Effector memory CD8-positive, alpha-beta T cell (primary cell): ENCODE data around the gene TRPC4AP.
"Not testable (repeated sequence)": the region's sequence is repeated elsewhere in the genome, so short reads cannot be mapped to it uniquely, and the experiment has no call there.

Experiments
- ATAC-seq: fragments of 150-1000 bp; cut with Tn5 transposase; replicated peaks from 2 replicates; pipeline ENCODE4 v1.10.0; 2021; ENCODE audit warnings: mild to moderate bottlenecking, moderate library complexity
- DNase-seq, 3 experiments: peaks; one replicate each; pipeline ENCODE4 v3.0.0; 2021
- H3K27ac Mint-ChIP-seq, 2 donors: one replicate each; pipeline ENCODE4 v1.8.0; 2022; ENCODE audit warnings: mild to moderate bottlenecking in 2 of 2, mixed read lengths in 2 of 2, moderate library complexity in 2 of 2
- H3K27me3 Mint-ChIP-seq, 2 donors: one replicate each; pipeline ENCODE4 v1.8.0; 2022; ENCODE audit warnings: mixed read lengths in 2 of 2
- H3K36me3 Mint-ChIP-seq: one replicate; pipeline ENCODE4 v1.8.0; 2022; ENCODE audit warnings: mild to moderate bottlenecking, moderate library complexity, mixed read lengths; ENCODE audit not compliant: insufficient read depth
- H3K4me1 Mint-ChIP-seq, 2 donors: one replicate each; pipeline ENCODE4 v1.8.0; 2022; ENCODE audit warnings: low read depth in 2 of 2, mixed read lengths in 2 of 2
- H3K4me3 Mint-ChIP-seq, 2 donors: one replicate each; pipeline ENCODE4 v1.8.0; 2022; ENCODE audit warnings: mild to moderate bottlenecking in 2 of 2, mixed read lengths in 2 of 2, moderate library complexity in 2 of 2
- H3K9me3 Mint-ChIP-seq, 2 donors: one replicate each; pipeline ENCODE4 v1.8.0; 2022; ENCODE audit warnings: mixed read lengths in 2 of 2

TRPC4AP gene

DNA sequence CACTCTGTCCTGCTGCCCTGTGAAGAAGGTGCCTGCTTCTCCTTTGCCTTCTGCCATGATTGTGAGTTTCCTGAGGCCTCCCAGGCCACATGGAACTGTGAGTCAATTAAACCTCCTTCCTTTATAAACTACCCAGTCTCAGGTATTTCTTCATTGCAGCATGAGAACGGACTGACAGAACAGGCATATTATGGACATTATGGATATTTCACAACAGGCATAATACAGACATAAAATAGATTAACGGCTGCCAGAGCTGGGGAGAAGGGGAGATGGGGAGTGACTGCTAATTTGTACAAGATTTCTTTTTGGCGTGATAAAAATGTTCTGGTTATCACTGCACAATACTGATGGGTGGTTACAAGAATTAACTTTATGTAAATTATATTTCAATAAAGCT is 29.4 kb downstream of the TRPC4AP start:
- H3K27ac Mint-ChIP-seq, result peak overlapping the region; percentile 64 to 72
- peaks cover 34% of the 10 kb centered on the region for H3K36me3 Mint-ChIP-seq
- peaks cover 39 to 77% of the 10 kb centered on the region in 2 donors for H3K4me1 Mint-ChIP-seq
- no peak overlapping the region for H3K4me3 Mint-ChIP-seq
- DNase-seq (no peak), ATAC-seq (no peak)
- no peaks in the 10 kb centered on the region for H3K9me3 Mint-ChIP-seq
- H3K27me3 Mint-ChIP-seq, result no peaks in the 10 kb centered on the region

DNA sequence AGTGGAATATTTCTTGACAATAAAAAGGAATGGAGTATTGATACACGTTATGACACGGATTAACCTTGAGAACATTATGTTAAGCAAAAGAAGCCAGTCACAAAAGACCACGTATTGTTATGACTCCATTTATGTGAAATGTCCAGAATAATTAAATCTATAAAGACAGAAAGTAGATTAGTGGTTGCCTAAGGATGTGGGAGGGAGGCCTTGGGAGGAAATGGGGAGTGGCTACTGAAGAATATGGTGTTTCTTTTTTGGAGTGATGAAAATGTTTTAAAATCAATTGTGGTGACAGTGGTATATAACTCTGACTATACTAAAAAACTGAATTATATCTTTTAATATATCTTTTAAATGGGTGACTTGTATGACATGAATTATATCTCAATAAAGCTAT is 30.1 kb downstream of the TRPC4AP start:
- H3K4me3 Mint-ChIP-seq, result no peak overlapping the region
- peak overlapping the region in 1 of 2 donors; percentile 72 for H3K27ac Mint-ChIP-seq
- DNase-seq, result no peak
- H3K9me3 Mint-ChIP-seq, result no peaks in the 10 kb centered on the region
- H3K27me3 Mint-ChIP-seq, result no peaks in the 10 kb centered on the region
- peaks cover 34% of the 10 kb centered on the region for H3K36me3 Mint-ChIP-seq
- peak; percentile 37 for ATAC-seq
- peaks cover 41 to 75% of the 10 kb centered on the region in 2 donors for H3K4me1 Mint-ChIP-seq

DNA sequence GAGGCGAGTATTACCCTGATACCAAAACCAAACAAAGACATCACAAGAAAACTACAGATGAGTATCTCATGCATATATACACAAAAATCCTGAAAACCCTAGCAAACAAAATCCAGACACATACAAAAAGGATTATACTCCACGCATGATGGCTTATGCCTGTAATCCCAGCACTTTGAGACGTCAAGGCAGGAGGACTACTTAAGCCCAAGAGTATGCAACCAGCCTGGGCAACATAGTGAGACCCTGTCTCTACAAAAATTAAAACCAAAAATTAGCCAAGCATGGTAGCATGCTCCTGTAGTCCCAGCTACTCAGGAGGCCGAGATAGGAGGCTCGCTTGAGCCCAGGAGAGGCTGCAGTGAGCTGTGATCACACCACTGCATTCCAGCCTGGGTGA is 32.4 kb downstream of the TRPC4AP start:
- H3K36me3 Mint-ChIP-seq, result peaks cover 30% of the 10 kb centered on the region
- peak overlapping the region in 1 of 2 donors; percentile 33 for H3K27ac Mint-ChIP-seq
- ATAC-seq (no peak), DNase-seq (no peak)
- H3K4me1 Mint-ChIP-seq, result peaks cover 39 to 70% of the 10 kb centered on the region in 2 donors
- no peak overlapping the region for H3K4me3 Mint-ChIP-seq
- H3K9me3 Mint-ChIP-seq, result no peaks in the 10 kb centered on the region
- no peaks in the 10 kb centered on the region for H3K27me3 Mint-ChIP-seq

DNA sequence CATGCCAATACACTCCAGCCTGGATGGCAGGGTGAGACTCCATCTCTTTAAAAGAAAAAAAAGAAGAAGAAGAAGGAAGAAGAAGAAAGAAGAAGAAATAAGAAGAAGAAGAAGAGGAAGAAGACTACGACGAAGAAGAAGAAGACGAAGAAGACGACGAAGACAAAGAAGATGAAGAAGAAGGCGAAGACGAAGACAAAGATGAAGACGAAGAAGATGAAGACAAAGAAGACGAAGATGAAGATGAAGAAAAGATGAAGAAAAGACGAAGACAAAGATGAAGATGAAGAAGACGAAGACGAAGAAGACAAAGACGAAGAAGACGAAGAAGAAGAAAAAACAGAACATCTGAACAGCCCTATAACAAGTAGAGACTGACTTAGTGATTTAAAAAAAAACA is 33.0 kb downstream of the TRPC4AP start:
- Mint-ChIP-seq H3K27me3 (no peaks in the 10 kb centered on the region), H3K4me1 (peaks cover 38 to 70% of the 10 kb centered on the region in 2 donors), H3K36me3 (peaks cover 30% of the 10 kb centered on the region), H3K9me3 (no peaks in the 10 kb centered on the region), H3K4me3 (no peak overlapping the region), H3K27ac (peak overlapping the region in 1 of 2 donors; percentile 33)
- ATAC-seq (no peak), DNase-seq (no peak)

DNA sequence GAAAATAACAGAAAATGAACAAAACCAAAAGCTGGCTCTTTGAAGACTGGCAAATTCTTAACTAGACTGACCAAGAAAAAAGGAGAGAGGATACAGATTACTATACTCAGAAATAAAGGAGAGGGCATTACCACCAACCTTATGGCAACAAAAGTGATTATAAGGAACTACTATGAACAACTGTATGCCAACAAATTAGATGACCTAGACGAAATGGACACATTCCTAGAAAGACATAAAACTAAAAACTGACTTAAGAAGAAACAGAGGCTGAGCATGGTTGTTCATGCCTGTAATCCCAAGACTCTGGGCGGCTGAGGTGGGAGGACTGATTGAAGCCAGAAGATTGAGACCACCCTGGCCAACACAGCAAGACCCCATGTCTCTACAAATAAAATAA is 33.5 kb downstream of the TRPC4AP start:
- no peak for DNase-seq
- H3K4me1 Mint-ChIP-seq, result peaks cover 38 to 68% of the 10 kb centered on the region in 2 donors
- H3K4me3 Mint-ChIP-seq, result no peak overlapping the region
- peak overlapping the region in 1 of 2 donors; percentile 44 for H3K27ac Mint-ChIP-seq
- ATAC-seq, result no peak
- H3K27me3 Mint-ChIP-seq, result no peaks in the 10 kb centered on the region
- peaks cover 30% of the 10 kb centered on the region for H3K36me3 Mint-ChIP-seq
- H3K9me3 Mint-ChIP-seq, result no peaks in the 10 kb centered on the region

DNA sequence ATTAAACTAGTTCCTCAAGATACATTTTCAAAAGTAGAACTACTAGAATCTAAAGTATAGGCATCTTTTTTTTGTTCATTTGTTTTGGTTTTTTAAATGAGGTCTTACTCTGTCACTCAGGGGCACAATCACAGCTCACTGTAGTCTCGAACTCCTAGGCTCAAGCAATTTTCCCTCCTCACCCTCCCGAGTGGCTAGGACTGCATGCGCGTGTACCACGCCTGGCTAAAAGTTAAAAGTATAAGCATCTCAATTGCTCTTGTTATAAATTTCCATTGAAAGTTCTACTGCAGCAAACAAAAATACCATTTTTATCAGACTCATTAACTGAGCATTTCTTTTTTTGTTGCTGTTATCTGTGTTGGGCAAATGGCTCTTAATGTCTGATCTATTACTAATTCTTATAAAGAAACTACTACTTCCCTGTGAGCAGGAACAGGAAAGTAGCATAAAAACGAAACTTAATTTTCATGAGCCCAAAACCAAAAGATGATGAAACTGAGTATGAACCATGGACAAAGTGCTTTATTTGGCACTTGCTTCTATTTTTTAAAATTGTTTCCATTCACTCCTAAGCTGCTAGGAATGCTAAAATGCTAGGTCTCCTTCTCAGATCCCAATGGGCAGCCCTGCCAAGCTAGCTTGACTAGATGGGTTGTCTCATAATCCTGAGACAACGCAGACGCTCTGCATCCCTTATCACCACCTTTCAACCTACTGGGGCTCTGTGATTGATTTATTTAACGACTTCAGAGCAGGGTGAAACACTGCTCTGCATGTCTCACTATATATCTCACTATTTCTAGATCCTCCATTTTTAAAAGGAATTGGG is 36.9 kb downstream of the TRPC4AP start:
- Mint-ChIP-seq H3K4me1 (peaks cover 23 to 43% of the 10 kb centered on the region in 2 donors), H3K4me3 (peak overlapping the region; percentile 39 to 75), H3K9me3 (no peaks in the 10 kb centered on the region), H3K27me3 (no peaks in the 10 kb centered on the region), H3K36me3 (peaks cover 28% of the 10 kb centered on the region), H3K27ac (peak overlapping the region; percentile 36 to 92)
- DNase-seq (no peak), ATAC-seq (no peak)

DNA sequence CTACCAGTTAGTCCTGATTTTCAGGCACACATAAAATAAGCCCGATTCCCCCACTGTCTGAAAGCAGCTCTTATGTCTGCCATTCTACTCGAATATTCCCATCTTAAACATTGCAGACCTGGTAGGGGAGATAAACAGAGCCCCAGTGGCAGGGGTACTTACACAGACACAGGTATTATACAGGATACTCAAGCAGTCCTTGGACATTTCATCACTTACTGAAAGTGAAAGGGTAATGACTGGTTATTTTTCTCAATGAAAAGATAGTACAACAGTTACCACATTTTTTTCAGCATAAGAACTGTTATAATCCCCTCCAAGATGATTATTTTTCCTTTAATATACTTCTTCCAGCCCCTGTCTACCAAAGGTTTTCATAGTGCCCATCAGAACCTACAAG is 37.8 kb downstream of the TRPC4AP start:
- Mint-ChIP-seq H3K27ac (peak overlapping the region; percentile 36 to 92), H3K9me3 (no peaks in the 10 kb centered on the region), H3K4me3 (no peak overlapping the region), H3K36me3 (peaks cover 27% of the 10 kb centered on the region), H3K27me3 (no peaks in the 10 kb centered on the region), H3K4me1 (peaks cover 23 to 37% of the 10 kb centered on the region in 2 donors)
- no peak for DNase-seq
- ATAC-seq, result no peak

DNA sequence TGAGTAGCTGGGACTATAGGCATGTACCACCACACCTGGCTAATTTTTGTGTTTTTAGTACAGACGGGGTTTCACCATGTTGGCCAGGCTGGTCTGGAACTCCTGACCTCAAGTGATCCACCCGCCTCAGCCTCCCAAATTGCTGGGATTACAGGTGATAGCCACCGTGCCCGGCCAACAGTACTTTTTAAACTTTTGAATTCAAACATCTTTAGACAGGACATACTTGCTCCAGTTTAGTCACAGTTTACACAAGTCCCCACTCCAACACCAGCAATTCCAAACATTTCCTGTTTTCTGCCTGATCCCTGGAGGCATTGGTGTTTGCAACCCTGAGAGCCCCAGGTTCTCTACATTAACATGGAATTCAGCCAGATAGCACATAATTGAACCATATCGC is 40.0 kb downstream of the TRPC4AP start:
- not testable (repeated sequence) for ATAC-seq, DNase-seq, H3K27me3 Mint-ChIP-seq, H3K27ac Mint-ChIP-seq, H3K4me3 Mint-ChIP-seq, H3K9me3 Mint-ChIP-seq
- peaks cover 11 to 24% of the 10 kb centered on the region in 2 donors for H3K4me1 Mint-ChIP-seq
- peaks cover 37% of the 10 kb centered on the region for H3K36me3 Mint-ChIP-seq

DNA sequence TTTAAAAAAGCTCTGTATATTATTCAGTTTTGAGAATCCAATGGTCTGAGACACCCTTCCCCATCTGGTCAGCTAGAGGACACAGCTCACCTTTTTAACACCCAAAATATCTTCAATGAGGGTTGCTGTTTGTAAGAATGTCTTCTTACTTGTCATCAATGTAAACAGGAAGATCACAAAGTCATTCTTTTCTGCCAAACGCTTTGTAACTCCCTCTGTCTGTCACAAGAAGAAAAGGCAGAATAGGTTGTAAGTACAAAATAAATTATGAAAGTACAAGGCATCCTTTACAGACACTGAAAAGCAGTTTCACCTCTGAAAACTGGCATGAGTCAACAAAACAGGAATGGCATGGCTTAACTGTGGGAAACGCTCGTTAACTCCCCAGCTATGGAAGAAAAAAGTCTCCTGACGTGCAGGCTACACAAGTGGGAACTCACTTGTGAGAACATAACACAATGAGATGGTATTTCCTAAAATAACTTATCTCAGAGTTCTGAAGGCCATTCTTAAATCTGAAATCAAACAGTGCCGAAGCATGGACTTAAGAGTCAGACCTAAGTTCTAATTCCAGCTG is 42.7 kb downstream of the TRPC4AP start:
- H3K36me3 Mint-ChIP-seq, result peaks cover 41% of the 10 kb centered on the region
- no peak for DNase-seq
- H3K27ac Mint-ChIP-seq, result peak overlapping the region in 1 of 2 donors; percentile 81

DNA sequence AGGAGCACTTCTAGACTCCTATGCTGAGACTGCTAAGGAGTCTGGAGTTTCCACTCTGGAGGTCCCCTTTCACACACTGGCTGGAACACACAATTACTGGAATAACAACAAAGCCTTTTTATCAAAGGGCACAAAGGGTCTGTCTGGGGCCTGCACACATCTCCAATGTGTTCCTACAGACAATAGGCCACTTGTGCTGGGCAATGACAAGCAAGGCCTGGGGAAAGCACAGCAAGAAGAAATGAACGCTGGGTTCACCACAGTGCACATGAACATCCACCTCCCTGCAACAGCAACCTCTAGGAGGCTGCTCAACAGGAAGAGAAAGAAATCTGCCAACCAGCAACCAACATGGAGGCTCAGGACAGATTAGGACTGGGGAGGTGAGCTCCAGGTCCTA is 43.9 kb downstream of the TRPC4AP start:
- Mint-ChIP-seq H3K27ac (peak overlapping the region in 1 of 2 donors; percentile 67), H3K9me3 (no peaks in the 10 kb centered on the region), H3K4me1 (peaks cover 0 to 6% of the 10 kb centered on the region in 2 donors), H3K27me3 (no peaks in the 10 kb centered on the region), H3K36me3 (peaks cover 50% of the 10 kb centered on the region), H3K4me3 (no peak overlapping the region)
- DNase-seq, result no peak
- no peak for ATAC-seq

More for the DNA sequence above, 42.7 kb downstream of the TRPC4AP start:
- Mint-ChIP-seq H3K9me3 (no peaks in the 10 kb centered on the region), H3K4me1 (peaks cover 0 to 10% of the 10 kb centered on the region in 2 donors), H3K27me3 (no peaks in the 10 kb centered on the region), H3K4me3 (no peak overlapping the region)
- ATAC-seq, result no peak

DNA sequence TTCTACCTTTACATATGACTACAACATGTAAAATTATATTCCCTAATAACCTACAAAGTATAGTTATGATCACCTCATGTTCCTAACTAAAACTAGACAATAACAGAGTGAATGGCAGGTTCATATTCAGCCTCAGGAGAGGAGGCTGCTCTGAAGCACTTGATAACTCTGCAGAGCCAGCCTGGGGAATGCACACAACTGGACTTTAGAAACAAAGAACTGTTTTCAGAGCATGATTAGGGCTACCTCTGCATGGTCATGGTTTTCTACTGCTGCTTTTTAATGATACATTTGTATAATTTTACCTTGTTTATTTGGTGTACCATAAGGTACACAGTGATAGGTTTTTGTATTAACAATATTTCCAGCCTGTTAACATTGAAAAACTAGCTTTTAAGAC is 50.3 kb downstream of the TRPC4AP start:
- ATAC-seq, result no peak
- no peak overlapping the region for H3K4me3 Mint-ChIP-seq
- no peaks in the 10 kb centered on the region for H3K27me3 Mint-ChIP-seq
- H3K36me3 Mint-ChIP-seq, result peaks cover 35% of the 10 kb centered on the region
- H3K4me1 Mint-ChIP-seq, result peaks cover 4 to 6% of the 10 kb centered on the region in 2 donors
- no peaks in the 10 kb centered on the region for H3K9me3 Mint-ChIP-seq
- DNase-seq, result no peak
- peak overlapping the region in 1 of 2 donors; percentile 52 for H3K27ac Mint-ChIP-seq

DNA sequence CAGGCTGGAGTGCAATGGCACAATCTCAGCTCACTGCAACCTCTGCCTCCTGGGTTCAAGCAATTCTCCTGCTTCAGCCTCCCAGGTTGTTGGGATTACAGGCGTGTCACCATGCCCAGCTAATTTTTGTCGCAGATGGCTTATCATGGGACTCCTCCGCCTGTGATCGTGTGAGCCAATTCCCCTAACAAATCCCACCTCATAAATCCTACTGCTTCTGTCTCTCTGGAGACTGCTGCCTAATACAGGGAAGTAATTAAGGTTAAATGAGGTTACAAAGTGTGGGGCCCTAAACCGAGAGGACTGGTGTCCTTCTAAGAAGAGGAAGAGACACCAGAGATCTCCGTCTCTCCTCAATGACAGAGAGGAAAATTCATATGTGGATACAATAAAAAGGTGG is 52.0 kb downstream of the TRPC4AP start:
- Mint-ChIP-seq H3K4me1 (peaks cover 4 to 6% of the 10 kb centered on the region in 2 donors), H3K27ac (no peak overlapping the region), H3K4me3 (no peak overlapping the region), H3K36me3 (peaks cover 27% of the 10 kb centered on the region), H3K27me3 (no peaks in the 10 kb centered on the region), H3K9me3 (no peaks in the 10 kb centered on the region)
- DNase-seq (no peak), ATAC-seq (no peak)

DNA sequence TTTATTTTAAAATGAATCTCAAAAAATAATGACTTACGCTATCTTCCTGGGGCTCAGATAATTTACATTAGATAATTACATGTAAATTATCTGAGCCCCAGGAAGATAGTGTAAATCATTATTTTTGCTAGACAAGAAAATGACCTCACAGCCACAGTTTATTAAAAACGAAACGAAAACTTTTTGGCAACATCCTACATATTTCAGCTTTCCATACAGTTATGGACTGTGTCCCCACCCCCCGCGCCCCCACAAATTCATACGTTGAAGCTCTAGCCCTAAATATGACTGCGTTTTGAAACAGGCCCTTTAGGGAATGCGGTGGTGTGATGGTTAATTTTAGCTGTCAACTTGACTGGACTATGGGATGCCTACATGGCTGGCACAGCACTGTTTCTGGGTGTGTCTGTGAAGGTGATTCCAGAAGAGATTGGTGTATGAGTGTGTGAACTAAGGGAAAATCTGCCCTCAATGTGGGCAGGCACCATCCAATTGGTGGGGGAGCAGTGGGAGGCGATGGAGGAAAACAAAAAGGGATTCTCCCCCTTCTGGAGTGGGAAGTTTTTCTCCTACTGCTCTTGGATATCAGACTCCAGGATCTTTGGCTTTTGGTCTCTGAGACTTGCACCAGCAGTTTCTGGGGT is 52.6 kb downstream of the TRPC4AP start:
- Mint-ChIP-seq H3K27ac (peak overlapping the region; percentile 22 to 64), H3K4me1 (peaks cover 4 to 6% of the 10 kb centered on the region in 2 donors), H3K36me3 (peaks cover 33% of the 10 kb centered on the region), H3K27me3 (no peaks in the 10 kb centered on the region), H3K9me3 (no peaks in the 10 kb centered on the region), H3K4me3 (no peak overlapping the region)
- DNase-seq (no peak), ATAC-seq (no peak)
